ENCODE measurements around the gene ICA1L.

The ICA1L gene

GRCh38 chr2:202780514-202781021 is 91.0 kb downstream of the ICA1L start:
- DNase-seq: no peak

- DNase-seq: no peak
Measured at GRCh38 chr2:202778217-202778616, 93.3 kb downstream of the ICA1L start.

GRCh38 chr2:202774104-202774503 is 97.5 kb downstream of the ICA1L start:
- no peak for DNase-seq

GRCh38 chr2:202773301-202773973 is 98.1 kb downstream of the ICA1L start:
- no peak for DNase-seq

GRCh38 chr2:202771741-202772460 is 99.7 kb downstream of the ICA1L start:
- no peak for DNase-seq

- DNase-seq: no peak
Measured at GRCh38 chr2:202771336-202771735, 100.2 kb downstream of the ICA1L start.

- no peak for DNase-seq
Measured at GRCh38 chr2:202769201-202769600, 102.4 kb downstream of the ICA1L start.

- DNase-seq: no peak
Measured at GRCh38 chr2:202768273-202768672, 103.3 kb downstream of the ICA1L start.

- DNase-seq: no peak
Measured at GRCh38 chr2:202765436-202765835, 106.1 kb downstream of the ICA1L start.

GRCh38 chr2:202764991-202765390 is 106.6 kb downstream of the ICA1L start:
- no peak for DNase-seq

- DNase-seq: no peak
Measured at GRCh38 chr2:202763916-202764315, 107.7 kb downstream of the ICA1L start.

- DNase-seq: no peak
Measured at GRCh38 chr2:202762556-202762955, 109.0 kb downstream of the ICA1L start.

GRCh38 chr2:202760848-202761247 is 110.7 kb downstream of the ICA1L start:
- DNase-seq: no peak

- DNase-seq: no peak
Measured at GRCh38 chr2:202758604-202759003, 113.0 kb downstream of the ICA1L start.

- DNase-seq: no peak
Measured at GRCh38 chr2:202758128-202758527, 113.4 kb downstream of the ICA1L start.

GRCh38 chr2:202757339-202757738 is 114.2 kb downstream of the ICA1L start:
- no peak for DNase-seq

GRCh38 chr2:202756598-202756997 is 115.0 kb downstream of the ICA1L start:
- no peak for DNase-seq

GRCh38 chr2:202754936-202755335 is 116.6 kb downstream of the ICA1L start:
- DNase-seq: no peak

GRCh38 chr2:202752071-202752470 is 119.5 kb downstream of the ICA1L start:
- DNase-seq: no peak

- DNase-seq: no peak
Measured at GRCh38 chr2:202750763-202751427, 120.7 kb downstream of the ICA1L start.

- no peak for DNase-seq
Measured at GRCh38 chr2:202749477-202749876, 122.1 kb downstream of the ICA1L start.

GRCh38 chr2:202743613-202744012 is 128.0 kb downstream of the ICA1L start:
- DNase-seq: no peak

GRCh38 chr2:202736826-202737225 is 134.7 kb downstream of the ICA1L start:
- no peak for DNase-seq

GRCh38 chr2:202726070-202726469 is 145.5 kb downstream of the ICA1L start:
- no peak for DNase-seq
